ENCODE measurements around the gene DHRS9.

DHRS9 gene

GRCh38 chr2:169029341-169029740 is 40.0 kb upstream of the DHRS9 start:
- Histone ChIP-seq H2AFZ (ENCODE audit: low read depth, low read length) (no peak overlapping the region), H3K36me3 (replicated peaks; ENCODE audit: low read depth, low read length) (no peaks in the 10 kb centered on the region), H3K79me2 (ENCODE audit: low read length) (no peaks in the 10 kb centered on the region), H3K4me2 (ENCODE audit: low read length) (no peak overlapping the region), H3K4me3 (ENCODE audit: low read length) (no peak overlapping the region), H3K9me3 (ENCODE audit: insufficient read depth, low read length) (no peaks in the 10 kb centered on the region), H3K4me1 (ENCODE audit: low read length) (no peaks in the 10 kb centered on the region), H3K27me3 (ENCODE audit: low read depth, low read length) (no peaks in the 10 kb centered on the region), H3K27ac (ENCODE audit: low read length) (no peak overlapping the region), H4K20me1 (ENCODE audit: insufficient read depth, low read length) (no peaks in the 10 kb centered on the region), H3K9ac (ENCODE audit: low read length) (no peak overlapping the region)
- no peak for TF ChIP-seq EZH2phosphoT487 (IDR thresholded peaks at IDR 0.05; ENCODE audit: low read depth)
- TF ChIP-seq, protein P1, sequence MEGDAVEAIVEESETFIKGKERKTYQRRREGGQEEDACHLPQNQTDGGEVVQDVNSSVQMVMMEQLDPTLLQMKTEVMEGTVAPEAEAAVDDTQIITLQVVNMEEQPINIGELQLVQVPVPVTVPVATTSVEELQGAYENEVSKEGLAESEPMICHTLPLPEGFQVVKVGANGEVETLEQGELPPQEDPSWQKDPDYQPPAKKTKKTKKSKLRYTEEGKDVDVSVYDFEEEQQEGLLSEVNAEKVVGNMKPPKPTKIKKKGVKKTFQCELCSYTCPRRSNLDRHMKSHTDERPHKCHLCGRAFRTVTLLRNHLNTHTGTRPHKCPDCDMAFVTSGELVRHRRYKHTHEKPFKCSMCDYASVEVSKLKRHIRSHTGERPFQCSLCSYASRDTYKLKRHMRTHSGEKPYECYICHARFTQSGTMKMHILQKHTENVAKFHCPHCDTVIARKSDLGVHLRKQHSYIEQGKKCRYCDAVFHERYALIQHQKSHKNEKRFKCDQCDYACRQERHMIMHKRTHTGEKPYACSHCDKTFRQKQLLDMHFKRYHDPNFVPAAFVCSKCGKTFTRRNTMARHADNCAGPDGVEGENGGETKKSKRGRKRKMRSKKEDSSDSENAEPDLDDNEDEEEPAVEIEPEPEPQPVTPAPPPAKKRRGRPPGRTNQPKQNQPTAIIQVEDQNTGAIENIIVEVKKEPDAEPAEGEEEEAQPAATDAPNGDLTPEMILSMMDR (IDR thresholded peaks at IDR 0.05; ENCODE audit: low read depth, low read length), result no peak

GRCh38 chr2:169031202-169031601 is 38.2 kb upstream of the DHRS9 start, which contains the start of gene ABCB11:
Gene ABCB11 (minus strand): TSS chr2:169031324. CDS start chr2:169018125, 13,199 bp downstream.
- Histone ChIP-seq H3K4me1 (ENCODE audit: low read length) (peaks cover 13% of the 10 kb centered on the region), H3K9me3 (ENCODE audit: insufficient read depth, low read length) (peaks cover 4% of the 10 kb centered on the region; the same call in 1 of the 2 replicates), H2AFZ (ENCODE audit: low read depth, low read length) (no peak within 1 kb of the TSS), H3K27ac (ENCODE audit: low read length) (no peak within 1 kb of the TSS), H3K4me2 (ENCODE audit: low read length) (no peak within 1 kb of the TSS), H4K20me1 (ENCODE audit: insufficient read depth, low read length) (no peaks in the 10 kb centered on the region), H3K79me2 (ENCODE audit: low read length) (no peaks in the 10 kb centered on the region), H3K36me3 (replicated peaks; ENCODE audit: low read depth, low read length) (peaks cover 6% of the 10 kb centered on the region), H3K27me3 (ENCODE audit: low read depth, low read length) (no peaks in the 10 kb centered on the region), H3K4me3 (ENCODE audit: low read length) (no peak within 1 kb of the TSS), H3K9ac (ENCODE audit: low read length) (no peak within 1 kb of the TSS)
- TF ChIP-seq, protein P1 (IDR thresholded peaks at IDR 0.05; ENCODE audit: low read depth, low read length), result no peak

DNA sequence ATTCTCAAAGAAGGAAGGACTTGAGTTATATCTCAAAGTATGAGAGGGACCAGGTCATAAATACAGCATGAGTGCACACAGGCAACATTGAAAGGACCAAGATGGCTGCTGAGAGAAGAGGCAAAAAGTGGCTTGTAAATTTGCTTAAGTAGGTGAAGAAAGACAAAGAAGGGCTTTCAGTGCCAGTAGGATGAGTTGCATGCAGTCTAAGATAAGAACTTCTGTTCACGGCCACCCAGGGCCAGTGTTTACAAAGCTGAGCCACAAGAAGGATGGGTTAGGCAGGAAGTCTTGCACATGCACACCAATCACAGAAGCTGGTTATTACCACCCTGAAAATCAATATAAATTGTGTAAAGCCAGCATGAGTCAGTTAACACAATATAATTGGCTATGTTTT is 35.1 kb upstream of the DHRS9 start:
- Histone ChIP-seq H3K27ac (ENCODE audit: low read length) (no peak overlapping the region), H4K20me1 (ENCODE audit: insufficient read depth, low read length) (no peaks in the 10 kb centered on the region), H3K9me3 (ENCODE audit: insufficient read depth, low read length) (peaks cover 4% of the 10 kb centered on the region; the same call in 1 of the 2 replicates), H2AFZ (ENCODE audit: low read depth, low read length) (no peak overlapping the region), H3K4me2 (ENCODE audit: low read length) (no peak overlapping the region), H3K36me3 (replicated peaks; ENCODE audit: low read depth, low read length) (peaks cover 6% of the 10 kb centered on the region), H3K79me2 (ENCODE audit: low read length) (no peaks in the 10 kb centered on the region), H3K4me1 (ENCODE audit: low read length) (peaks cover 43% of the 10 kb centered on the region), H3K4me3 (ENCODE audit: low read length) (no peak overlapping the region), H3K27me3 (ENCODE audit: low read depth, low read length) (no peaks in the 10 kb centered on the region), H3K9ac (ENCODE audit: low read length) (no peak overlapping the region)
- TF ChIP-seq, protein P1 (IDR thresholded peaks at IDR 0.05; ENCODE audit: low read depth, low read length), result no peak
- TF ChIP-seq EZH2phosphoT487 (IDR thresholded peaks at IDR 0.05; ENCODE audit: low read depth), result no peak

GRCh38 chr2:169034984-169035544 is 34.3 kb upstream of the DHRS9 start:
- H3K4me1 ChIP-seq (ENCODE audit: low read length), result peaks cover 51% of the 10 kb centered on the region
- no peaks in the 10 kb centered on the region for H3K27me3 ChIP-seq (ENCODE audit: low read depth, low read length)
- no peak overlapping the region for H3K27ac ChIP-seq (ENCODE audit: low read length)
- H4K20me1 ChIP-seq (ENCODE audit: insufficient read depth, low read length), result no peaks in the 10 kb centered on the region
- no peak overlapping the region for H3K4me3 ChIP-seq (ENCODE audit: low read length)
- H3K79me2 ChIP-seq (ENCODE audit: low read length), result no peaks in the 10 kb centered on the region
- TF ChIP-seq, protein P1 (IDR thresholded peaks at IDR 0.05; ENCODE audit: low read depth, low read length), result no peak
- TF ChIP-seq EZH2phosphoT487 (IDR thresholded peaks at IDR 0.05; ENCODE audit: low read depth), result no peak
- H3K9ac ChIP-seq (ENCODE audit: low read length), result no peak overlapping the region
- H2AFZ ChIP-seq (ENCODE audit: low read depth, low read length), result no peak overlapping the region
- H3K4me2 ChIP-seq (ENCODE audit: low read length), result no peak overlapping the region
- peaks cover 6% of the 10 kb centered on the region for H3K36me3 ChIP-seq (replicated peaks; ENCODE audit: low read depth, low read length)
- H3K9me3 ChIP-seq (ENCODE audit: insufficient read depth, low read length), result peaks cover 4% of the 10 kb centered on the region; the same call in 1 of the 2 replicates
